CD1c-positive myeloid dendritic cell (primary cell): ENCODE data around the gene IRF4.

ENCODE experiments used
- DNase-seq: peaks from one replicate; pipeline ENCODE4 v3.0.0-alpha.2; 2016; ENCODE audit errors: extremely low spot score

IRF4 gene

DNA sequence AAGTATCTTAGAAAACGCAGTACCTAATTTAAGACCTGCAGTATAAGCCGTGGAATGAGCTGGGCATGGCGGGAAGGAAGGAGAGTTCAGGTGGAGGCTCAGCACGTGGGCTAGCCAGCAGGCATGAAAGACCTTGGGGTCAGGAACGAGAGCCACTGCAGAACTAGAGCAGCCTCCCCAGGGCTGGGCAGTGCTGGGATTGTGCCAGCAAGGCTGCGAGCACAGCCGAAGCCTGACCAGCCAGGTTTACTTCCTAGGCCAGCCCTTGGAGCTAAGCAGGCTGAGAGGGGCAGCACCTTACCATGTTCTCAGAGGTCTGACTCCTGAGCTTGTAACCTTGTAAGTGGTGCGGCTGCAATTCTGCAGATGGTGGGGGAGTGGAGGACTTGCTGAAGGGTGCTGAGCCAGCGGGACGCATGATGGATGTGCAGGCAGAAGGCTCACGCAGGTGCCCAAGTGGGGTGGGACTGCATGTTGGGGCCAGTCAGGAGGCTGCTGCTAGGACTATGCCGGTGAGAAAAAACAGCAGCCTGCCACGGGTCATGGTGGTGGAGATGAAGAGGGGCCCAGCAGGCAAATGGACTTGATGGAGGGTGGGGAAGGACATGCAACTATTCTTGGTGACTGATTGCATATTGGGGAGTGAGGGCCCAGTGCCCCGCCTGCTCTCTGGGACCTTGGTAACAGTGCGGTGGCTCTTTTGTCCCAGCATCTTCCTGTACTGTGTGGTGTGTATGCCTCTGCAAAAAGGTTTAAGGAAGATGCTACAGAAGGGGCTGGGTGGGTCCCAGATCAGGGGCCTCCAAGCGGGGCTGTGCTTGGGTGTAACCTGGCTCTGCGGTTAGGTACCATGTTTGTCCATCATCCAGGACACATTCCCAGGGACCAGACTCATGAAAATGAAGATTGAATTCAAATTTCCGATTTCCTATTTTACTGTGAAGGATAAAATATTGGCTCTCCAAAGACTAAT is 37.6 kb upstream of the IRF4 start:
- DNase-seq = no peak

DNA sequence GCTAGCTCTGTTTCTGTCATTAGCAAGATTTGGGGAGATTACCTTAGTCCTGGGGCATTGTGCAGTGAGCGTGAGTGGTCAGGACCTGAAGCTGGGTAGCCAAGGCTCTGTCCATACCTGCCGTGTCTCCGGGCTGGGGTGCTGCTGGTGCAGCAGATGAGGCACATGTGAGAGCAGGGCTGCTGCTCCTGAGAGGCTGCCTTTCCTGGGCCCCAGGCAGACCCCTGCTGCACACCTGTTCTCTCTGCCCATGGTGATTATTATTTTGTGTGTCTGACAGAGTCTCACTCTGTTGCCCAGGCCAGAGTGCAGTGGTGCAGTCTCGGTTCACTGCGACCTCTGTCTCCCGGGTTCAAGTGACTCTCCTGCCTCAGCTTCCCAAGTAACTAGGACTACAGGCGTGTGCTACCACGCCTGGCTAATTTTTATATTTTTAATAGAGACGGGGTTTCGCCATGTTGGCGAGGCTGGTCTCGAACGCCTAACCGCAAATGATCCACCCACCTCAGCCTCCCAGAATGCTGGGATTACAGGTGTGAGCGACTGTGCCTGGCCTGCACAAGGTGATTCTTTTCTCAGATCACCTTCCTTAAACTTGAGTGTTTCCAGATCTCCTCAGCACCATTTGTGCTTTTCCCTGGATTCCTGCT is 36.8 kb upstream of the IRF4 start:
- no peak for DNase-seq

GRCh38 chr6:355373-356208 is 36.0 kb upstream of the IRF4 start:
- DNase-seq = peak; percentile 74

DNA sequence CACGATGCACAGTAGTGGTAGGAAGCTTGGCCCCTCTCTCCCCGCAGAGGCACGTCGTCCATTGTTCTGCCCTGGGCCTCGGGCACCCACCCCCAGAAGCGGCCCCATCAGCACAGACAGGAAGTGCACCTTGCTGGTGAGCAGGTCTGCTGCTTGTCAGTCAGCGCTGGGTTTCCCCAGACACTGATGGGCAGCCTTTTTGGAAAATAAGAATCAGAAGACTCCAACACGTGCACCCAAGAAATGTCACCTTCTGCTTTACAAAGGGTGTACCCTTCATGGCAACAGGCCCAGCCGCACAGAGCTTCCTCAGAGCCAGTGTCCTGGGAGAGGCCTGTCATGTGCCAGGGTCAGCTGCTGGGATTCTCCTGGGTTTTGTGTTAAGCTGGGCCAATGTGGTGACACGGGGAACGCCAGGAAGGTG is 34.7 kb upstream of the IRF4 start:
- DNase-seq = peak; percentile 38

DNA sequence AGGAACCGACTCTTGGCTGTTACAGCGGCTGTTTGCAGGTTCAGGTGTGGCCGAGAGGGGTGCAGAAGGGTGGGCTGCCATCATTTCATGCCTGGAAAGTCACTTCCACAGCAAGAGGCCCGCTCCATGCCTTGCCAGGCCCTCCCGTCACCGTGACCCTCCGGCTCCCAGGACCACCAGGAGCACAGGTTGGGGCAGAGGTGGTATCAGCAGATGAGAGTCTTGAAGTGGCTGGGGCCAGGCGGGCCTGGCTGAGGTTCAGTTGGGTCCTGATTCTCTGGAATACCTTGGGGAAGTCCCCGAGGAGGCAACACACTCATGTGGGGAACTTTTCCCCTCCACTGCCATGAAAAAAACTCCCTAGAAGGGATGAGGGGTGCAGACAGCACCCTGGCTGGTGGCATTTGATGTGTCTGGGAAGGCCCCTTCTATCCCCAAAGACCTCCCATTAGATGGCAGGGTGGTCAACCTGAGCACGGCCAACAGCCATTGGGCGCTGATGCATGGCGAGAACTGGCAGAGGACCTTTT is 34.2 kb upstream of the IRF4 start:
- peak; percentile 29 for DNase-seq

DNA sequence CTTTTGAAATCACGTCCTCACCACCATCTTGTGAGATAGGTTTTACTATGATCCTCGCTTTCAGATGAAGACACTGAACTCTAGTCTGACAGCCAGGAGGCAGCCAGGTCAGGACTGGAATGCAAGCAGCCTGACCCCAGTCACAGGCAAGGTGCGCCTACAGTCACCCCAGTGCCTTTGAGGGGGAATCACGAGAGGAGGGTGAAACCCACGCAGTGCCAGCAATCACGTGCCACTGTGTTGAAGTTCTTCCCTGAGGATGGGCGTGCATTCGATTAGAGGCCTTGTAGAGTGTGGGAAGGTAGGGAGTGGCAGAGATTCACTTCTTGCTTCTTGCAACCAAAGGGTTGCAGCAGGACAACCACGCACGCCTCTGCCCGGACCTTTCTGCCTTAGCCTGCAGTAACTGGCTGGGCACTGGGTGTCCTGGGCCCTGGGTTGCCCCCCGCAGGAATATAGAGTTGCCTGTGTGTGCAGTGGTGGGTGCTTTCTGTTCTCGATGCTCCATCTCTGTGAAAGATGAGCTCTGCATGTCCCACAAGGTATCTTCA is 33.7 kb upstream of the IRF4 start:
- DNase-seq = peak; percentile 82

GRCh38 chr6:358432-358831 is 33.1 kb upstream of the IRF4 start:
- peak; percentile 47 for DNase-seq

DNA sequence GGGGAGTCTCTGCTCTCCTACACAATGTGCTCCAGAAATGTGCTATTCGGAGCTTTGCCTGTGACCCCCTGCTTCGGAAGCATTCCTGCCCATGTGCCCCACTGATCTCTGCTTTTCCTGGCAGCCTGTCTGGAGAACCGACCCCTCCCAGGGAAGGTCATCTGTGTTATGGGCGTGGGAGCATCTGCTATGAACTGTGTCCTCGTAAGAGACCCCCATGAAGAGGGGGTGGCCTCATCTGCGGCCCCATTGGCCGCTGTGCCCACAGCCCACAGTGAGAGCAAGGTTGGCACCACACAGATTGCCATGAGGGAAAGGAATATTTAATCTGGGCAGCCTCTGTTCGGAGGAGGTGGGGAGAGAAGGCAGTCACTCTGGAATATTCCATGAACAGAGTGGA is 32.7 kb upstream of the IRF4 start:
- DNase-seq = no peak

GRCh38 chr6:359261-360035 is 32.1 kb upstream of the IRF4 start:
- DNase-seq = no peak

- no peak for DNase-seq
These were observed 31.2 kb upstream of the IRF4 start for GRCh38 chr6:360349-360748.

- no peak for DNase-seq
These were observed 30.7 kb upstream of the IRF4 start for GRCh38 chr6:360764-361373.

GRCh38 chr6:361411-362132 is 30.0 kb upstream of the IRF4 start:
- no peak for DNase-seq

DNA sequence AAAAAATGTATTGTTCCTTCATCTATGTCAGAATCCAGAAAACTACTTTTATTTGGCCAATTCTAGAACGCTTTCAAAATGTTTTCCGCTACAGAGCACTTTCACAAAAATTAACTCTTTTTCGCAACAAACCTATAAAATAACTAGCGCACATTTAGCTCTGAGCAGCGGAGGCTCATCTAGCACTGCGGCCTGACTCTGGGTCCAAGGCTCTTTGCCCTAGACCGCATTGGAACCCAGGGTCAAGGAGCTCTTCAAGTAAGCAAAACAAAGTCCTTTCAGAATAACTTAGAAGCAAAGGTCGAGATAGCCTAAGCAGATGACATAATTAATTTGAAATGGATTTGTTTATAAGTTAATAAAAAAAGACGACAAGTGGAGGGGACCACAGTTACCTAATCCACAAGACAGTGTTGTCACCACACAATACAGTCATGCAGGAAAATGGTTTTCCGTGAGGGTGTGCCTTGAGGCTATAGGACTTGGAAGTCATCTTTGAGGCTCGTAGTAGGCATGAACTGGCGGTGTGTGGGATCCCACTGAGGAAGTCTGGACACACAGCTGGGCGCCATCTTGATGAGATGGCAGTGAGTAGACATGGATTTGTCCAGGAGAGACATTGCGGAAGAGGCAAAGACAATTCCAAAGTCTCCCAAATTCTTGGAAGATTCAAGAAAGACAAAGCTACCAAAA is 29.2 kb upstream of the IRF4 start:
- no peak for DNase-seq

DNA sequence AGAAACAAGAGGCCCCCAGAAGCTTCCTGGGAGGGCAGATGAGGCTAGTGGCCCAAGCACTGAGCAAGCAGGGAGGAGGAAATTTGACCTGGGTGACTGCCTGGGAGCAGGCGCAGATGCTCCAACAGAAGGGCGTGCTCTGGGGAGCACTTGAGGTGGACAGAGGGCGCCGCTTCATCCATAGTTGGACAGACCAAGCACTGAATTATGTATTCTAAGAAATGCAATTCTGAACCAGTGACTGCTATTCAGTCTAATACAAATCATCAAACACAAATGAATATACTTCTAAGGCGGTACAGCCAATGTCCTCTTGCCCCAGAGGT is 28.7 kb upstream of the IRF4 start:
- DNase-seq = no peak

- DNase-seq = no peak
These were observed 28.3 kb upstream of the IRF4 start for GRCh38 chr6:363291-363690.

DNA sequence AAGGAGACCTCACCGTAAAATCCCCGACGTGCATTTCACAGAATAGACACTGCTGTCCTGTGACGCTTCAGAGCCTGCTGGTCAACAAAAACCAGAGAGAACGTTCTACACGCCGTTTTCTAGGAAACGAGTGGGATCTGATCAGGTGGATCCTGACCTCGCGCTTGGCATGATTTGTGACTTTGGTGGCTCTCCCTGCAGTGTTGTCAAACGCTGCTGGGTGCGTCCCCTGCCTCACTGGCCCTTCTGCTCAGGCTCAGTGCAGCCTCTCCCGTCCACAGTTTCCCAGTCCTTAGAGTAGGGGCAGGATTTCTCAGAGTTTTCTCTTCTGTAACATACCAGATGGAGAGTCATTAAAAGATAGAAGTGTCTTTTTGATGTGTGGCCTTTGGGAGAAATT is 27.6 kb upstream of the IRF4 start:
- DNase-seq = no peak

DNA sequence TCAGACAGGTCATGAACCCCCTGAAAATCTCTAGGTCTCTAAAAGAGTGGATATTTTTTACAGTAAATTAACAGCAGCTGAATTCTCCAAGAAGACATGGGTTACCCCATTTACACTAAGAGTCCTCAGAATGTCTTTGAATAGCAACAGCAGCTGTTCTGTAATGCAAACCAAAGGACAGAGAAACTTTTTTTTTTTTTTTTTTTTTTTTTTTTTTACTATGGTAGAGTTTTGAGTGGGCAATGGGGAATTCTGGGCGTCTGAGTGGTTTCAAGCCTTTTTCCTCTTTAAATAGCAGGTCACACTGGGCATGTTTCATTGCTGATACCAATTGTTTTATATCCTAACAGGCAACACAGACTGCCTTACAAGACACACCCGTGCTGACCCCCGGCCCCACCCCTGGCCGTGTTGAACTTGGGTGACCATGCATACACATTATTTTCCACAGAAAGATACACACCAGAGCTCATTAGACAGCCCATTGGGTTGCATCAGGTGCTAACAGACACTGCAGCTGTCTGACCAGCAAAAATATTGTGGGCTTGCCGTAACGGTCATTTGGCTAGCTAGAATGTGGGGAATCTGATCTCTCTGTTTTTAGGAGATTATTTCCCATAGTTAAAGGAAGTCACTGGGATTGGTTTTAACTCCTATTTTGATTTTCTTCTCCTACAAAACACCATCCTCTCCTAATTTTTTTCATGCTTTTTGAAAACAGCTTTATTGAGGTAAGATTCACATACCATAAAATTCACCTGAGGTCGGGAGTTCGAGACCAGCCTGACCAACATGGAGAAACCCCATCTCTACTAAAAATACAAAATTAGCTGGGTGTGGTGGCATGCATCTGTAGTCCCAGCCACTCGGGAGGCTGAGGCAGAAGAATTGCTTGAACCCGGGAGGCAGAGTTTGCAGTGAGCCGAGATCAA is 26.7 kb upstream of the IRF4 start:
- no peak for DNase-seq

- DNase-seq = no peak
These were observed 25.7 kb upstream of the IRF4 start for GRCh38 chr6:365835-366234.
